ENCODE measurements around the gene CDHR2.

CDHR2 gene

GRCh38 chr5:176619569-176620332, 70.6 kb downstream of the CDHR2 start:
- DNase-seq (ENCODE audit: low read depth in 2 of 2) = no peak

- no peak for DNase-seq (ENCODE audit: low read depth in 2 of 2)
Measured at GRCh38 chr5:176620333-176620981, 71.3 kb downstream of the CDHR2 start.

GRCh38 chr5:176621661-176622079, 72.5 kb downstream of the CDHR2 start:
- no peak for DNase-seq (ENCODE audit: low read depth in 2 of 2)

- no peak for DNase-seq (ENCODE audit: low read depth in 2 of 2)
Measured at GRCh38 chr5:176624142-176624541, 75.0 kb downstream of the CDHR2 start.

GRCh38 chr5:176624938-176625337, 75.8 kb downstream of the CDHR2 start:
- DNase-seq (ENCODE audit: low read depth in 2 of 2) = no peak

- DNase-seq (ENCODE audit: low read depth in 2 of 2) = no peak
Measured at GRCh38 chr5:176625512-176625911, 76.4 kb downstream of the CDHR2 start.

- no peak for DNase-seq (ENCODE audit: low read depth in 2 of 2)
Measured at GRCh38 chr5:176625966-176626875, 77.1 kb downstream of the CDHR2 start.

GRCh38 chr5:176626876-176627236, 77.7 kb downstream of the CDHR2 start:
- DNase-seq (ENCODE audit: low read depth in 2 of 2) = no peak

GRCh38 chr5:176627582-176627981, 78.4 kb downstream of the CDHR2 start:
- no peak for DNase-seq (ENCODE audit: low read depth in 2 of 2)

- DNase-seq (ENCODE audit: low read depth in 2 of 2) = no peak
Measured at GRCh38 chr5:176628406-176629228, 79.5 kb downstream of the CDHR2 start.

- no peak for DNase-seq (ENCODE audit: low read depth in 2 of 2)
Measured at GRCh38 chr5:176629317-176629852, 80.2 kb downstream of the CDHR2 start.

- DNase-seq (ENCODE audit: low read depth in 2 of 2) = peak in 1 of 2 donors; percentile 52
Measured at GRCh38 chr5:176629853-176630680, 80.9 kb downstream of the CDHR2 start, which contains the start of the genes EIF4E1B and SNCB. EIF4E1B (plus strand) TSS chr5:176630675; CDS start chr5:176642788, 12,113 bp downstream. SNCB (minus strand) TSS chr5:176630534; CDS start chr5:176629654, 880 bp downstream.

- no peak for DNase-seq (ENCODE audit: low read depth in 2 of 2)
Measured at GRCh38 chr5:176630681-176631222, 81.6 kb downstream of the CDHR2 start.

GRCh38 chr5:176631383-176632200, 82.5 kb downstream of the CDHR2 start:
- no peak for DNase-seq (ENCODE audit: low read depth in 2 of 2)

- DNase-seq (ENCODE audit: low read depth in 2 of 2) = no peak
Measured at GRCh38 chr5:176632745-176633144, 83.6 kb downstream of the CDHR2 start.

GRCh38 chr5:176633598-176633997, 84.5 kb downstream of the CDHR2 start:
- DNase-seq (ENCODE audit: low read depth in 2 of 2) = no peak

- no peak for DNase-seq (ENCODE audit: low read depth in 2 of 2)
Measured at GRCh38 chr5:176636426-176636825, 87.3 kb downstream of the CDHR2 start.

- no peak for DNase-seq (ENCODE audit: low read depth in 2 of 2)
Measured at GRCh38 chr5:176637556-176637955, 88.4 kb downstream of the CDHR2 start.

GRCh38 chr5:176638437-176638836, 89.3 kb downstream of the CDHR2 start:
- no peak for DNase-seq (ENCODE audit: low read depth in 2 of 2)
